GM12864 (cell line): ENCODE data around the gene ST3GAL4.

Experiments used
- DNase-seq: peaks from one replicate; pipeline ENCODE4 v3.0.0-alpha.2; 2011; ENCODE audit warnings: low read depth
- H3K4me3 ChIP-seq: 2 replicates; pipeline ENCODE4 v1.5.1; 2011; ENCODE audit warnings: mild to moderate bottlenecking, low read depth, low read length, control low read depth
- TF ChIP-seq, protein P1 (sequence below): IDR thresholded peaks from 2 replicates; pipeline ENCODE4 v1.5.1; 2011; ENCODE audit warnings: low read depth, mild to moderate bottlenecking, moderate library complexity, low read length, control low read depth, inconsistent platforms; ENCODE audit errors: missing control alignments

Gene ST3GAL4

DNA sequence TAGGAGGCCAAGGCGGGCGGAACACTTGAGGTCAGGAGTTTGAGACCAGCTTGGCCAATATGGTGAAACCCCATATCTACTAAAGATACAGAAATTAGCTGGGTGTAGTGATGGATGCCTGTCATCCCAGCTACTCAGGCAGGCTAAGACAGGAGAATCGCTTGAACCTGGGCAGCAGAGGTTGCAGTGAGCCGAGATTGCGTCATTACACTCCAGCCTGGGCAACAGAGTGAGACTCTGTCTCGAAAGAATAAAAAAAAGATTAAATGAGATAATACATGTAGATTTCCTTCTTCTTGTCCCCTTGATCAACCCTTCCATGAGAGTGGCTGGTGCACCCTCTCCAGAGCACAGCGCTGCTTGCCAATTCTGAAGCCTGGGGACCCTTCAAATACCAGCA is 106.9 kb downstream of the ST3GAL4 start:
- H3K4me3 ChIP-seq = no peak overlapping the region
- no peak for DNase-seq
- TF ChIP-seq, protein P1, sequence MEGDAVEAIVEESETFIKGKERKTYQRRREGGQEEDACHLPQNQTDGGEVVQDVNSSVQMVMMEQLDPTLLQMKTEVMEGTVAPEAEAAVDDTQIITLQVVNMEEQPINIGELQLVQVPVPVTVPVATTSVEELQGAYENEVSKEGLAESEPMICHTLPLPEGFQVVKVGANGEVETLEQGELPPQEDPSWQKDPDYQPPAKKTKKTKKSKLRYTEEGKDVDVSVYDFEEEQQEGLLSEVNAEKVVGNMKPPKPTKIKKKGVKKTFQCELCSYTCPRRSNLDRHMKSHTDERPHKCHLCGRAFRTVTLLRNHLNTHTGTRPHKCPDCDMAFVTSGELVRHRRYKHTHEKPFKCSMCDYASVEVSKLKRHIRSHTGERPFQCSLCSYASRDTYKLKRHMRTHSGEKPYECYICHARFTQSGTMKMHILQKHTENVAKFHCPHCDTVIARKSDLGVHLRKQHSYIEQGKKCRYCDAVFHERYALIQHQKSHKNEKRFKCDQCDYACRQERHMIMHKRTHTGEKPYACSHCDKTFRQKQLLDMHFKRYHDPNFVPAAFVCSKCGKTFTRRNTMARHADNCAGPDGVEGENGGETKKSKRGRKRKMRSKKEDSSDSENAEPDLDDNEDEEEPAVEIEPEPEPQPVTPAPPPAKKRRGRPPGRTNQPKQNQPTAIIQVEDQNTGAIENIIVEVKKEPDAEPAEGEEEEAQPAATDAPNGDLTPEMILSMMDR = no peak
